KMS-11 (cell line): Measurements from ENCODE around the gene TJP3.

Experiments
- H2AFZ ChIP-seq: fragments of 200-600 bp; sonication (generic); 2 replicates; pipeline ENCODE4 v1.6.1; 2016; ENCODE audit warnings: antibody characterized with exemption, mixed run types, low read depth
- H3K27ac ChIP-seq: fragments of 200-600 bp; sonication (generic); 2 replicates; pipeline ENCODE4 v1.6.1; 2016; ENCODE audit warnings: mild to moderate bottlenecking, mixed run types
- H3K27me3 ChIP-seq: fragments of 200-600 bp; sonication (generic); 2 replicates; pipeline ENCODE4 v1.6.1; 2017; ENCODE audit warnings: mild to moderate bottlenecking, low read depth, mixed run types, moderate library complexity; ENCODE audit not compliant: insufficient read depth
- H3K36me3 ChIP-seq: fragments of 200-600 bp; sonication (generic); 2 replicates; pipeline ENCODE4 v1.6.1; 2017; ENCODE audit warnings: mild to moderate bottlenecking, mixed run types; ENCODE audit not compliant: insufficient read depth
- H3K4me1 ChIP-seq: fragments of 200-600 bp; sonication (generic); 2 replicates; pipeline ENCODE4 v1.6.1; 2016; ENCODE audit warnings: mild to moderate bottlenecking, low read depth, mixed run types; ENCODE audit not compliant: poor library complexity, severe bottlenecking
- H3K4me2 ChIP-seq: fragments of 200-600 bp; sonication (generic); 2 replicates; pipeline ENCODE4 v1.7.0; 2016; ENCODE audit warnings: mild to moderate bottlenecking, mixed run types
- H3K4me3 ChIP-seq: fragments of 200-600 bp; sonication (generic); IDR thresholded peaks from 2 replicates; pipeline ENCODE4 v1.6.1; 2017; ENCODE audit warnings: low read depth, low read length, mixed read lengths; ENCODE audit not compliant: insufficient read depth
- H3K79me2 ChIP-seq: fragments of 200-600 bp; sonication (generic); 2 replicates; pipeline ENCODE4 v1.6.1; 2016; ENCODE audit warnings: low read depth, mixed run types; ENCODE audit not compliant: insufficient read depth
- H3K9ac ChIP-seq: fragments of 200-600 bp; sonication (generic); 2 replicates; pipeline ENCODE4 v1.6.1; 2016; ENCODE audit warnings: mild to moderate bottlenecking, mixed run types
- H4K20me1 ChIP-seq: fragments of 200-600 bp; sonication (generic); 2 replicates; pipeline ENCODE4 v1.6.1; 2016; ENCODE audit warnings: mild to moderate bottlenecking, mixed run types; ENCODE audit not compliant: insufficient read depth
- CTCF ChIP-seq: fragments of 200-600 bp; sonication (generic); conservative IDR thresholded peaks from 2 replicates; pipeline ENCODE4 v1.6.1; 2017; ENCODE audit warnings: low read depth, mild to moderate bottlenecking, antibody characterized with exemption, low read length, moderate library complexity, mixed read lengths

Gene TJP3

DNA sequence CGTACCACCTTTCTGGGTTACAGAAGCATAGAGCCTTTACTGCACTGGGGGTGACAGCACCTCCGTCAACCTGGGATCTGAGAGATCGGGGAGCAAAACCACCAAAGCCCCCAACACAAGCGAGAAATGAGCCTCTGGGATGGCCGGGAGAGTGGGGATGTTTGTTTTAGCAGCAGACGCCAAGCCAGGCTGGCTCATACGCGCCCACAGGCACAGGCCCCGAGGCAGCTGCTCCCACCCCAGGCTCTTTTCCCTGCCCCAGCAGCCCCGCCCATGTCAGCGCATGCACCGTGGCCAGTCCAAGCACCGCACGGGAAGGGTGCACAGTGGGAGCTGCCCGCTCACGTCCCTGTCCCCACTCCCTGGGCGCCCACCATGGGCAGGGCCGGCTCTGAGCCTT, 16.5 kb upstream of the TJP3 start:
- Histone ChIP-seq H3K4me3 (no peak overlapping the region), H3K36me3 (no peaks in the 10 kb centered on the region), H2AFZ (no peak overlapping the region), H3K9ac (no peak overlapping the region), H3K79me2 (peaks cover 36% of the 10 kb centered on the region), H4K20me1 (no peaks in the 10 kb centered on the region), H3K4me2 (no peak overlapping the region), H3K27me3 (no peaks in the 10 kb centered on the region), H3K4me1 (peaks cover 35% of the 10 kb centered on the region), H3K27ac (no peak overlapping the region)
- TF ChIP-seq CTCF, result no peak

- H3K36me3 ChIP-seq, result no peaks in the 10 kb centered on the region
- H3K27me3 ChIP-seq, result no peaks in the 10 kb centered on the region
- H4K20me1 ChIP-seq, result no peaks in the 10 kb centered on the region
- no peak overlapping the region for H3K4me2 ChIP-seq
- peaks cover 28% of the 10 kb centered on the region for H3K4me1 ChIP-seq
- H3K27ac ChIP-seq, result no peak overlapping the region
- no peak overlapping the region for H3K4me3 ChIP-seq
- peak; percentile 62 for TF ChIP-seq CTCF
- no peak overlapping the region for H3K9ac ChIP-seq
- no peak overlapping the region for H2AFZ ChIP-seq
- peaks cover 39% of the 10 kb centered on the region for H3K79me2 ChIP-seq
Observed at GRCh38 chr19:3692141-3693024, 15.8 kb upstream of the TJP3 start.

DNA sequence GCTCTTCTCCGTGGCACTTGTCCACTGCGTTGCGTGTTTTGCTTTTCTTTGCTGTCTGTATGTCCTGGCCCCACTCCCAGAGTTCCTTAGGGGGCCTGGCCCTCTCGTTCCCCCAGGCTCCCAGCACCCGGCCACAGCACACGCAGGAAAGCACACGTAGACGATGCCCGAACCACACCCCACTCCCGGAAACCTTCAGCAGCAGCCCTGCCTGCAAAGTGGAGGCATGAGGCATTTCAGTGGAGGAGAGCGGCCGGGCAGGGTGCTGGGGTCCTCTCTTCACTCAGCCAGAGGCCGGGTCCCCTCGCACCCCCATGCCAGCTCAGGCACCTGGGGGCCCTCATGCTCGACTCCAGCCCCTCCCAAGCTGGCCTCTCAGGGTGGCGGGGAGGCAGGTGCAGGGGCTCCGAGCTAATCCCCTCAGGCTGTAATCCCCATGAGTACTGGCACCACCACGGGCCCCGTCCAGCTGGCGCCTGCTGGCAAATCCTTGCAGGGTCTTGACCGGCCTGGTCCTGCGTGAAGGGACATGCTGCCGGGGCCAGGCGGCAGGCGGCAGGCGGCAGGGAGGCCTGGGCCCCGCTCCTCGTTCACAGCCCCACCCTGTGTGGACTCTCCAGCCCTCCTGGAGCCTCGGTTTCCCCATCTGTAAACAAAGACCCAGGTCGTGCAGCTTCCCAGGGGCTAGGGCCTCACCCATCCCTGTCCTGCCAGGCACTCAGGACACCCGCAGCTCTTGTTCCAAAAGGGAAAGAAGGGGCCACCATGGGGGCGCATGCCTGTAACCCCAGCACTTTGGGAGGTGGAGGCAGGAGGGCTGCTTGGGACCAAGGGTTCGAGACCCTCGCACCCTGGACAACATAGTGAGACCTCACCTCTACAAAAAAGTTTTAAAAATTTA, 14.9 kb upstream of the TJP3 start:
- TF ChIP-seq CTCF, result no peak
- no peak overlapping the region for H3K27ac ChIP-seq
- no peaks in the 10 kb centered on the region for H4K20me1 ChIP-seq
- H3K4me2 ChIP-seq, result no peak overlapping the region
- H3K36me3 ChIP-seq, result no peaks in the 10 kb centered on the region
- no peak overlapping the region for H2AFZ ChIP-seq
- H3K4me1 ChIP-seq, result peaks cover 22% of the 10 kb centered on the region
- H3K4me3 ChIP-seq, result no peak overlapping the region
- no peak overlapping the region for H3K9ac ChIP-seq
- peaks cover 47% of the 10 kb centered on the region for H3K79me2 ChIP-seq
- no peaks in the 10 kb centered on the region for H3K27me3 ChIP-seq

DNA sequence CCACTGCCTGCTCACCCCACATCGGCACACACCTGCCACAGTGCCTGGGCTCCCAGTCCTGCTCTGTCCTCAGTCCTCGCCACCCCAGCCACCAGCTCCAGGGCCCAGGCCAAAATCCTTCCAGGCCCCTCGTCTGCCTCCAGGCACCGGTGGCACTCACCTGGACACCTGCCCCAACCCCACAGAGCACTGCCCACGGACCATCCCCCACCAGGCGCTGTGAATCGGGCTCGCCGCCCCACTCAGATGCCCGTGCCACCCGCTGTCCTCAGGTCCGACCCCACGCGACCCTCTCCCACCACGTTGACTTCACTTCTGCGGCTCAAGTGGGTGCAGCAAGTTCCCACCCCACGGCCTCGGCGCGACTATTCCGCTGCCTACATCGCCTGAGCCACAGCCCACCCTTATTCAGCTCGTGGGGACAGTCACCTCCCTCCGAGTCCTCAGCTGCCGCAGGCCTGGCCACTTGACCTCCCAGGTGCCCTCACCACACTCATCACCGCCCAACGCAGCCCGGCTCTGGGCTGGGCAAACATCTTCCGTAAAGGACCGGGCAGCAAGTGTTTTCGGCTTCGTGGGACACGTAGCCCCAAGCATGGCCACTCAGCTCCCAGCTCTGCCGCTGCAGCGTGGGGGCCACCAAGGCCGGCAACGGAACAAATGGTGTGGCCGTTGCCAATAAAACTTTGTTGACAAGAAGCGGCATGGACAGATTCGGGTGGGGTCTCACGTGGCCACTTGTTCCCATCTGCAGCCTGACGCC, 13.6 kb upstream of the TJP3 start:
- Histone ChIP-seq H3K27me3 (no peaks in the 10 kb centered on the region), H3K4me3 (no peak overlapping the region), H3K27ac (no peak overlapping the region), H2AFZ (no peak overlapping the region), H3K36me3 (no peaks in the 10 kb centered on the region), H3K4me2 (no peak overlapping the region), H4K20me1 (no peaks in the 10 kb centered on the region), H3K4me1 (peaks cover 12% of the 10 kb centered on the region), H3K9ac (no peak overlapping the region), H3K79me2 (peaks cover 58% of the 10 kb centered on the region)
- TF ChIP-seq CTCF, result no peak
